ENCODE measurements around the gene ATP6V1B1.

ATP6V1B1 gene

DNA sequence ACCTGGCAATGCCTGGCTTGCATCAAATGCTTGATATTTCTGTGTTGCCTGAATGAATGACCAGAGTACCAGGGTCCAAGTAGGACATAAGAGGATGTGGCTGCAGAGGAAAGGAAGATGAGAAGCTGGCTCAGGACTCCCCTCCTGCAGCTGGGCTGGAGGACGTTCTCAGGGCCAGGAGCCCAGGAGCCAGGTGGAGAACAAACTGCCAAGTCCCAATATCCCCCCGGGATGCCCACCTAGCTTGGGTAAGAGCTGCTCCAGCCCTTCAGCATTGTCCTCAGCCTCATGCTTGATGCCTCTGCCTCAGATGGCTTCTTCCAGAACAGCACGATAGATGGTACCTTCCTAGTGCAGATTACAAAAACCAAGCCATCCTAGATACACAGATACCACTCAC, 8.6 kb upstream of the ATP6V1B1 start:
- DNase-seq (ENCODE audit: low spot score), result no peak

DNA sequence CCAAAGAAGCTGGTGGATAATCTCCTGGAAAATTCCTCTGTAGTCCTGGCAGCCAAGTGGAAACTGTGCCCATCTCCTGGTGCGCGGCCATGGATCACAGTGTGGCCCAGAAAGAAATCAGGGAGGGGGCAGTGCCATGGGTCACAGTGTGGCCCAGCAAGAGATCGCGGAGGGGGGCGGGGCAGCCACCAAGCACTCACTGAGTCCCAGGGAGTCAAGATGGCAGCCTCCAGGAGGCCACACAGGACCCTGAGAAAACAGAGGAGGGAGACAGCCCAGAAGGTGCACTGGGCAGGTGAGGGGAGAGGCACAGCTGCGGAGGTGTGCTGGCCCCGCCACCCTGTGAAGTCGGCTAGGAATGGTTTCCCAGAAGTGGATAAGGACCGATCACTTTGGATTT, 8.1 kb upstream of the ATP6V1B1 start:
- DNase-seq (ENCODE audit: low spot score), result no peak

DNA sequence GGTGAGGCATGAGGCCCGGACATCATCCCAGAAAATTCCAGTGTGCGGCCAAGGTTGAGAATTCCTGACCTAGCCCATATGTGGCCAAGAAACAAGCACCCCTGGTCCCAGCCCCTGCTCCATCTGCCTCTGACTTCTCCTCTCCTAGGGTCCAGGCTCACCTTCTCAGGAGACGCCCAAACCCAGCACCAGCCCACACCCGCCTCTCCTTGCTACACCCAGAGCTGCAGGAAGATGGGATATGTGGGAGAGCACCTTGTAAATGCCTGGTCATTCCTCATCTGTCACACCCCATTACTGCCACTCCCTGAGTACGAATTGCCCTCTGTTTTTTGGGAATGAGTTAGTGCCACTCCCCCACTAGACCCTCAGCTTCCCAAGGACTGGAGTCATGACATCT, 7.3 kb upstream of the ATP6V1B1 start:
- no peak for DNase-seq (ENCODE audit: low spot score)

DNA sequence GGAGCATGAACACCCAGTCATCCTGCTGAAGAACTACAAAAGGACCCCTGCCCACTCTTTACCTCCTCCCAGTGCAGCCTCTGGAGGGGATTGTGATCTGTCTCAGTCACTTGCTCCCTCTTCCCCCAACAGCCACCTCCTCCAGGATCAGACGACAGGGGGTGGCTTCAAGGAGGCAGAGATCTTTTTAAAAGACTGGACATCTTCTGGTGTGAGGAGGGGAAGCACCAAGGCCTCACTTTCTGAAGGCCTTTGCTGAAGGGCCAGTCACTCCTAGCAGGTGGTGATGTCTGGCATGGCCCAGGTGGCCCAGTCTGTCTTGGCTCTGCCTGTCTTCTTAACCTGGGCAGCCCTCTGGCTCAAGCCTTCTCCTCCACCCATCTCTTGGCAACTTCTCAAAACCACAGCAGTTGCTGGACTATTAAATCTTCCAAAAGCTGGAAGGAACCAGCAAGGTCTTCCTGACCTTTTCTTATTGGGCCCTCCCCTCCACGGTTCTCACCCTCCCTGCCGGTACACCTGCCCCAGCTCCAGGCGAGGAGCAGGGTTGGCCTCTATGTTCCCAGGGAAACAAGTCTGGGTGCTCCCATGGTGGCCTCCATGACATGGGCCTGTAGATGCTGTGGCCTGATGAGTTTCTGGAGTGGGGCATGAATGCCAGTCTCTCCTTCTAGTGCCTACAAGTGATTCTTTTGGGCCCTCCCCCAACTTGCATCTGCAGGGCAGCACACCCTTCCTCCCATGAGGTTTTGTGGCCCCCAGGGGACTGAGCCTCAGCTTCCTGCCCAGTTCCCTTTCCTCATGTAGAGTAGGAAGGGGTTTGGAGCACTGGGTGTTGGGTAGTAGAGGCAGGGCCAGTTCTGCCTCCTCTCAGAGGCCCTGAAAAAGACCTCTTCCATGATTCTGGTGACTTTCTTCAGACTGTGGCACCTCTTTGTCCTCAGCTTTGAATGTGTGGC, 5.0 kb upstream of the ATP6V1B1 start:
- DNase-seq (ENCODE audit: low spot score), result no peak

DNA sequence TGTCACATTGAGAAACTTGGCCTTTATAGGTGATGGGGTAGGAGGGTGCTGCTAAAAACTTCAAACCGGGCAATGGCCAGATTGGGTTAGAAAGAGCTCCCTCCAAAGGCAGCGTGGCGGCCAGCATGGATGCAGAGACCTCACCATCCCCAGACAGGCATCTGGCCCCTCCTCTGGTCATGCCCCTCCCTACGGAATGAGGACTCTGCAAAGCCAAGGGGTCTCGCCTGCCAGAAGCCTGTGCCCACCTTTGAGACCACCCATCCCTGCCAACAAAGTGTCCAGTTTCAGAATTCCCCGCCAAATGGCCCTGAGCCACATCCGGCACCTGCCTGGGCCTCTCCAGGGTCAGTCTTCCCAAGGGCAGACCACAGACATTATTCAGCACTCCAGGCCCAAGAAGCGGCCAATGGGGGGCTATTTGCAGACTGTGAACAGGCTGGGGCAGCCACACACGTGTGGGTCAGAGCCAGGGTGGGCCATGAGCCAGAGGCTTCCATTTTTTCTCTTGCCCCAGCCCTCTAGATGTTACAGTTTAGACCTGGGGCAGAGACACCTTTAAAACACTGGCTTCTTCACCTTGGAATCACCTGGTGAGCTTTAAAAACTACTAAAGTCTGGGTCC, 4.2 kb upstream of the ATP6V1B1 start:
- no peak for DNase-seq (ENCODE audit: low spot score)

DNA sequence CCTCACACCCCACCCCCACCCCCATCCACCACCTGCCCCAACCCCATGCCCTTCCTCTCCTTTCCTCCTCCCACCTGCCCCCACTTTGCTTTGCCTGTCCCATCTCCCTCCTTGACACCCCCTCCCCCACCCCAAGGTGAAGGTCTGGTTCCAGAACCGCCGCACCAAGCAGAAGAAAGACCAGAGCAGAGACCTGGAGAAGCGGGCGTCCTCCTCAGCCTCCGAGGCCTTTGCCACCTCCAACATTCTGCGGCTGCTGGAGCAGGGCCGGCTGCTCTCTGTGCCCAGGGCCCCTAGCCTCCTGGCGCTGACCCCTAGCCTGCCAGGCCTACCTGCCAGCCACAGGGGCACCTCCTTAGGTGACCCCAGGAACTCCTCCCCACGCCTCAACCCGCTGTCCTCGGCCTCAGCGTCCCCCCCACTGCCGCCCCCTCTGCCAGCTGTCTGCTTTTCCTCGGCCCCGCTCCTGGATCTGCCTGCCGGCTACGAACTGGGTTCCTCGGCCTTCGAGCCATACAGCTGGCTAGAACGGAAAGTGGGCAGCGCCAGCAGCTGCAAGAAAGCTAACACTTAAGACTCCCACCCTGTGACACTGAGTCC, 3.0 kb upstream of the ATP6V1B1 start:
- no peak for DNase-seq (ENCODE audit: low spot score)

DNA sequence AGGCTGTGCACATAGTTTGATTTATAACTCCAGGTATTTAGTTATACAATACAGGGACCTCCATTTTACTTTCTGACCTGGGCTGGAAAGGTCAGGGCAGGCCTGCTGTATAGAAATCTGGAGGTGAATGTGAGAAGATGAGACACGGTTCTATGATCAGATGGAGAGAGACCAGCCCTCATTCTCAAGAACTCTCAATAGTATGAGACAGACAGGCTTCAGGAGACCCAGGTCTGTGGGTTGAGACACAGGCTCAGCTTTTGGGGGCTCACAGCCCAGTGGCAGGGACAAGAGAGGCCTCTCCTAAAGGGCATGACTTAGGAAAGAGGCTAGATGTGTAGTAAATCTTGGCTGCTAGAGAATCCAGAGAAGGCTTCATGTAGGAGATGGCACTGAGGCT, 719 bp upstream of the ATP6V1B1 start:
- DNase-seq (ENCODE audit: low spot score), result no peak

DNA sequence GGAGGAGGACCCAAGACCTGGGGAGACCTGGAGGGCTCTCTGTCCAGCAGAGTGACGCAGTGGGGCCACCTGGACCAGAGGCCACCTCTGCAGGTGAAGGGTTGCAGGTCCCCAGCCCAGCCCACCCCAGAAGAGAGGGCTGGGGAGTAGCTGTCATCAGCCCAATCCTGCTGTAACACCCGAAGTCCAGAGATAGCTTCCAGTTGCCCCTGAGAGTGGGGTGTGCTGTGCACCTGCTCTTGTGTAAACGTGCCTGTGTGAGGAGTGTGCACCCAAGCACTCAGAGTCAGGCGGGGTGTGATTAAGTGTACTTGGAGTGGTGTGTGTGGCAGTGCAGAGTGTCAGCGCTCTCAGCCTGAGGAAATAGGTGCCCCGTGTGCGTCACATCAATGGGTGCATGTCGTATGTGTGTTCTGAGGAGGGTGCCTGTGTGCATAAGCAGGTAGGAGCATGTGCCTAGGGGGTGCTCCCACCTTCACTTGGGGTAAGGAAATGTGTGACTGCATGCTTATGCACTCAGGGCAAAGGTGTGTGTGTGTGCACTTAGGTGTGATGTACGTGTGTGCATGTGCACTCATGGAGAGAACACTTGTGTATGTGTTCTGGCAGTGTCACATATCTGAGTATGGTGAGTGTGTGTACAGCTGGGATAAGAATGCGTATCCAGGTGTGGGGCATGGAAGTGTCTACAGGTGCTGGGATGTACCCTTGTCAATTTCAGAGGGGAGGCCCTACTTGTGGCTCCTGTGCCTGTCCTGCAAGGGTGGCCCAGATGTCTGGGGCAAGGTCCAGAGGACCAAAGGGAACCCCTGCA, 672 bp downstream of the ATP6V1B1 start:
- no peak for DNase-seq (ENCODE audit: low spot score)

DNA sequence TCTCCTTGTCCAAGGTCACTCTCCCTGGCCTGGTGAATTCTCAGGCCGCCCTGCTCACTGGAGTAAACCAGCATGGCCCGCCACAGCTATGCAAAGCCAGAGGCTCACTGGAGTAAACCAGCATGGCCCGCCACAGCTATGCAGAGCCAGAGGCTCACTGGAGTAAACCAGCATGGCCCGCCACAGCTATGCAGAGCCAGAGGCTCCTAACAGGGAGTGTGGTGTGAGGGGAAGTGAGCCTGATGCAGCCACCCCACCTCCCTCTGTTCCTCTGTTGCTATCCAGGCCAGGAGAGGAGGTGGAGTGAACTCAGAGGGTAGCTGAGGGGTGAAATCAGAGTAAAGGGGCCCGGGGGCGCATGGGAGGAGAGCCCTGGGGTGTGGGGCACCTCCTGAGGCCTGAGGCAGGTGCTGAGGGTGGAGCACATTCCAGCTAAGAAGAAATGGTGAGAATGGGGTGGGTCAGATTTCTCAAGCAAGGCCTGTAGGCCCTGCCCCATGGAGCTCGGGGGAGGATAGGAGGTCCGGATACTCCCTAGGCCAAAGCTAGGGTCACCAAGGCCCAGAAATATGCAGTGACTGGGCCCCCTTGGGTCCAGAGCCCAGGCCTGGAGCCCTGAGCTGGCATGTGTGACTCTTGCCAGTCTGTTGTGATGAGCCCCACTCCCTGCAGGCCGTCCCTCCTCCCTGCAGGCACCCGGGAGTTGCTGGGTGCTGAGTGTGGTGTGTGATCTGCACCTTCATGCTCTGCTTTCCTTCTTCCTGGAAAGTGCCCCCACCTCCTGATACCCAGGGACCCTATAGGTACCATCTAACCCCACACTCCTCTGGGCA, 1.5 kb downstream of the ATP6V1B1 start:
- no peak for DNase-seq (ENCODE audit: low spot score)

DNA sequence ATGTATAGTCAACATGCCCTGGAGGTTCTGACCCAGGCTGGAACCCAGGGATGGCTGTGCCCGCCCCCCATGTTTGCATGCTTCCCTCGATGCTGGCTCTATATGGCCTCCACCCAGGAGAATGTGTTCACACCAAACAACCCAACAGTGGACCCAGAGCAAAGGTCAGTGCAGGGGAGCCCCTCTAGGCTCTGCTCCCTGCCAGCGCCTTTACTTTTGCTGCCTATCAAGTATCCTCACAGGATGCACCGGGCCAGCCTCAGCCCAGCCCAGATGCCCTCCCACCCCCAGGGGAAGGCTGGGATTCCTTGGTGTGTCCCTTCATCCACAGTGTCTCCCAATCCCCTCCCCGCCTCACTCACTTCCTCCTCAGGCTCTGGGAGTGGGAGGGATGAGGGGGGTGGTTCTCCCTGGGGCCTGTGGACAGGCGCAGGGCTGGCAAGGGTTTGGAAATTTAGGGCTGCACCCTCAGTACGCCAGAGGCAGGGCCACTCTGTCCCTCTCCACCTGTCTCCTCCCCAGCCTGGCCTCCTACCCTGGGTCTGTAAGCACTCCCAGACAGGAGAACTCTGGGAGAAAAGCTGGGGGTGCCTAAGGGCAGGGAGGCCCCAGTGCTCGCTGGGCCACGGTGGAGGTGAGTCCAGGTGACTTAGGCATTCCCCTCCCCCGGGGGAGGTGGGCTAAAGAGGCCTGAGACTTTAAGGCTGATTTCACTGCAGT, 2.3 kb downstream of the ATP6V1B1 start:
- DNase-seq (ENCODE audit: low spot score), result no peak

DNA sequence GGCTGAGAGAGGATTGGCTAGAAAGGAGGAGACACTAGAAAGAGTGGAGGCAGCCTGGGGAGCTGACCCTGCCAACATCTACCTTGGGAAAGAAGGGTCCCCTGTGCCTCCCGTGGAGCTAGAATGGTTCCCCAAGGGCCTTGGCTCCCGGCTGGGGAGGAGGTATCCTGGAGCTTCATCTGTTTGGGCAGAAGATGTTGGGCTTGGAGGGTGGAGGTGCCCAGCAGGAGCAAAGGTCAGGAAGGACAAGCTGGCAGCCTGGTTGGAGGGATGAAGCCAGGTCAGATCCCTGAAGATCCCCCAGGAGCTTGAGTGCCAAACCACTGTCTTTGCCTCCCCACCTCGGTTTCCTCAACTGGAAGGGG, 2.9 kb downstream of the ATP6V1B1 start:
- no peak for DNase-seq (ENCODE audit: low spot score)

DNA sequence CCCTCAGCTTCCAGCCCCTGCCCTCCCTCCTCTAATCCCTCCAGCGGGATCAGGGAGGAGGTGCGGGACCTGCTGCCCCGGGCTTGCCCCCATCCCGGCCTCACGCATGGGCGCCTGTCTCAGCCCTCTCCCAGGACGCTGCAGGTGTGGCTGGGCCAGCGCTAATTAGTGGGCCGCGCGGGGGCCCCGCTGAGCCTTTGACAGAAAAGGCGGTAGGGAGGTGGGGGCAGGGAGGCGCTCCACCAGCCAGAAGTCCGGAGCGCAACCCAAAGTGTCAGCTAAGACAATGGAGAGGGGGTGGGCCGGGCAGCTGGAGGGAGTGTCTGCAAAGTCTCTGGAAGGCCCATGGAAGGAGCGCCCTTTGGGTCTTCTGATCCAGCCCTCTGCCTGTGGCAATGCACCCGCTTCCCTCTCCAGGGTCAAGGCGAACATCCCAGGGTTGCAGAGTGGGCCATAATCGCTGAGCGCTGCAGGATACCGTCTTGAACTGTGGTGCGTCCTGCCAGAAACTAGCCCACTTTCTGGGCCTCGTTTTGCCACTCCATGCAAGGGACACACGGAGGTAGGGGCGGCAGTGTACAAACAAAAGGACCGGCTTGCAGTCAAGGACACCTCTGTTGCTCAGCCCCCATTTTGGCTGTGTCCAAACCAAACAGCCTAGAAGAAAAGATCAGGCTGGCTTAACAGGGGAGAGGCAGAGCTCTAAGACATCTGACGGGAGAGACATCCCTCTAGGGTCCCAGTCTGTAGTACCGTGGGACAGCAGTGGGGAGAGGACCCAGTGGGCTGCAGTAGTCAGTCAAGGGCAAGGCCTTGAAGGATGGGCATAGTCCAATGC, 3.5 kb downstream of the ATP6V1B1 start:
- no peak for DNase-seq (ENCODE audit: low spot score)

DNA sequence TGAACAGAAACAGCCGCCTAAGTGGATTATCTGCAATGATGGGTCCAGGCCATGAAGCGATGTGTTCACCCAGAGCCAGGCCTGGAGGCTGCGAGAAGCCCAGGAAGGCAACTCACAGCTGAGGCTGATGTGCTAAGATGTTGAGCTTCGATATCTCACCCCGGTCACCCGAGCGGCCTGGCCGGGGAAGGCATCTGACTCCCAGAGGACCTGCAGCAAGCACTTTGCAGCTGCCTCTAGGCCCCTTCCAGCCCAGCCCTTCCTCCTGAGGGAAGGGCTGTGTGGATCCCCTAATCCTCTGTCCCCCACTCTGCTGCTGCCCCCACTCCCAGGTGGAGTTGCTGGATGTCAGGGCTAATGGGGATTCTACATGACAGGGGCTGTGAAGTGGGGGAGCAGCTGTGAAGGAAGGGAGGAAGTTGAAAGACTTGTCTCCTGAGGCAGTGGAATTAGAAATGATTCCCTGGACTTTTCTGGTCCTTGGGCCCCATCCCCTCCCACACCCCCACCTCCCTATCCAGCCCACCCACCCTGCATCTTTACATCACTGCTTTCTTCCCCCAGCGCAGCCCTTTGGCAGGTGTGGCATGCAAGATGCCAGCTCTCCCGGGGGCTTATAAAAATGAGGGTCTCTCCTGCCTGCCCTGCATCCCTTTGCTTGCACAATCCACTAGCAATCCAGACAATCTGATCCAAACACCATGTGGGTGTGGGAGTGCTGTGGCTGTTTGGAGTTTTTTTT, 4.3 kb downstream of the ATP6V1B1 start:
- DNase-seq (ENCODE audit: low spot score), result no peak

DNA sequence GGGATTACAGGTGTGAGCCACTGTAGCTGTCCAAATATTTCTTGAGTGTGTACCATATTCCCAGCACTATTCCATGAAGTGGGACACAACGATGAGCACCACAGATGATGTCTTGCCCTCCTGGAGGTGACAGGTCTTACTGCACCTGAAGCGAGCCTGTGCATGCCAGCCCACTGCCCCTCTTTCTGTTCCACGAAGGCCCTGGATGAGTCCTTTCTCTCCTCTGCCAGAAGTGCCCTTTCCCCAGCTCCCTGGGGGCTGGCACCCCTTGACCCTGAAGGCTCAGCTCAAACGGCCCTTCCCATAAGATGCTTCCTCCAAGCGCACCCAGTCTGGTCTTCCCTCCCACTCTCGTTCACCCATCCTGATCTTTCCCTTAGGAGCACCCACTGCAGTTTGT, 5.5 kb downstream of the ATP6V1B1 start:
- no peak for DNase-seq (ENCODE audit: low spot score)

DNA sequence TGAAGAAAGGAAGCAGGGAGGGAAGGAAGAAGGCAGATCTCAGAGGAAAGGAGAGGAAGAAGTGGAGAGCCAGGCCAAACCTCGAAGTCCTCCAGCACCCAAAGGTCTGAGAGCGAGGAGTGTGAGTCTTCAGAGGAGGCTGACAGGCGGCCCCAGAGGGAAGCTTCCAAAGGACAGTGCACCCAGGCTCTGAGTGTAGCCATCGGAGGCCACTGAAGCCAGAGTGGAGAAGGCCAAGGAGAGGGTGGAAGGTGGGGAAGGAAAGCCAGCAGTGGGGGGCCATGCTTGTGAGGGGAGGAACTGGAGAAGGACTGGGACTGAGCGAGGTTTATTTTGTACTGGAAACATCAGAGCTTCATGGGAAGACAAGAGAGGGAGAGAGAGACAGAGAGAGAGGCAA, 6.0 kb downstream of the ATP6V1B1 start:
- no peak for DNase-seq (ENCODE audit: low spot score)

DNA sequence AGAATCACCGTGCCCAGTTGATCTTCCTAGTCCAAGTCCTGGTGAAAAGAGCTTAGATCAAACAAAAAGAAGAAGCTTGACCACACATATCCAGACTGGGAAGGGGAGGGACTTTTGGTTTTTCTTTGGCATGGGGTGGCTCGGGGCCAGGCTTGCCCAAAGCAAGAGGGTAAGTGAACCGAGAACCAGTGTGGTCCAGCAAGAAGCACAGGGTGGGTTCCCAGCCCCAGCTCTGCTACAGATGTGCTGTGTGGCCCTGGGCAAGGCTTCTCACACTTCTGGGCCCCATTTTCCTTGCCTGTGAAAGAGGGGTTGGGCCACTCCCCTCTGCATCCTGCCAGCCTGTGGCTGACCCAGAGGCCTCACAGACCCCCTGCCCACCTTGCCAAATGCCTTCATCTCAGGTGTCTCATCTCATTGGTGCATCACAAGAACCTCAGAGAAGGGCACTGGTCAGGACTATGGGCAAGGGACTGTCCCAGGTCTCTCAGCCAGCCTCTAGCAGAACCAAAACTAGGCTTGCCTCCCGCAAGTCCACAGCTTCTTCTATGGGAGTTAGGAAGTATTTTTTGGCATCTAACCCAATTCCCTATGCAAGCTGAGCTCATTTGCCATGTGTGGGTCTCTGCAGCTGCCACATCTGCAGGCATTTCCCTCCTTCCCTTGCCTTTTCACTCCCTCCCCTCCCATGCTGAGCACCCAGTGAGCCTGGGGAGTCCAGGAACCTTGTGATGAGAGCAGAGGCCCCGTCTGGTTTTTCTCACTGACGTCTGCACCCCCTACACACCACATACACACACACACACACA, 6.9 kb downstream of the ATP6V1B1 start:
- no peak for DNase-seq (ENCODE audit: low spot score)

DNA sequence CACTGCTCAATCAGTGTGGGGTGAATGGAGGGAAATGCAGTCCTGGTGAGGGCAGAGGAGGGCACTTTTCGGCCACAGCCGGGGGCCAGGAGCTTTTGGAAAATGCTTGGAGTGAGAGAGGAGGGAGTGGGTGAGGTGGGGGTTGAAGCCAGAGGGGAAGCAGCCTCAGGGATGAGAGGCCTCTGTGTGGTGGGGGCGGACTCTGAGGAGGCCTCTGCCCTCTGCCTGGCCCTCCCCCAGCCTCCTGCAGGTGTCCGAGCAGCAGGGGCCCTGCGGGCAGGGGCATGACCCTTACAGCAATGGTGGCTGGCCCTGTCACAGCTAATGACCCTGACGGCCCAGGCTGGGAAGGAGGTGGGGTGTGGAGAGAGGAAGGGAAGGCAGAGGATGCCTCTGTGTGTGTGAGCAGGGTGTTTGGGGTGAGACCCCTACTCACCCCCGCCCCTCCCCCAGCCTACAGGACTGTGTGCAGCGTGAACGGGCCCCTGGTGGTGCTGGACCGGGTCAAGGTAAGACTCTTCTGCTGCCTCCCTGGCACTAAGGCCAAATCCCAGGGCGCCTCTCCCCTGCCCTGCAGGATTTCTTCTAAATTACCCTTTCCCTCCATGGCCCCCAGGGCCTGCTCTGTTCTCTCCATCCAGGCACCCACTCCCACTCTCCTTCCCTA, 7.6 kb downstream of the ATP6V1B1 start:
- DNase-seq (ENCODE audit: low spot score), result no peak
